ENCODE results near the gene ZNF853. TPM values are rescaled to one million over a fixed set of nuclear protein-coding genes. Genes with fewer than 3 reads are reported as not detected.

The ZNF853 gene
- total and polyA plus RNA-seq, 2 experiments from 2014 or later = 8.0 to 9.8 TPM

GRCh38 chr7:6642239-6642839, 26.9 kb downstream of the ZNF853 start:
- Histone ChIP-seq H3K27ac (no peak overlapping the region), H2AFZ (no peak overlapping the region), H3K27me3 (no peaks in the 10 kb centered on the region), H3K9me2 (replicated peaks; ENCODE audit: insufficient read depth) (no peaks in the 10 kb centered on the region), H3K79me2 (peaks cover 34% of the 10 kb centered on the region), H3K4me1 (ENCODE audit: insufficient read depth) (peaks cover 7% of the 10 kb centered on the region), H4K20me1 (ENCODE audit: insufficient read depth, poor library complexity, severe bottlenecking) (peaks cover 6% of the 10 kb centered on the region), H3K36me3 (replicated peaks; ENCODE audit: insufficient read depth, low read depth) (no peaks in the 10 kb centered on the region), H3K4me3 (no peak overlapping the region), H3K4me2 (no peak overlapping the region), H3K9me3 (ENCODE audit: low read depth) (no peaks in the 10 kb centered on the region)
- DNase-seq (ENCODE audit: low spot score) = no peak
- whole genome bisulfite sequencing (ENCODE audit: low lambda C conversion rate, missing lambda C conversion rate) = 96% methylated on average over 23 of the region's 24 CpGs
- TF ChIP-seq CTCF (IDR thresholded peaks at IDR 0.05; ENCODE audit: poor library complexity) = no peak
- no peak for TF ChIP-seq EZH2 (IDR thresholded peaks at IDR 0.05; ENCODE audit: borderline replicate concordance)
- TF ChIP-seq EZH2phosphoT487 (IDR thresholded peaks at IDR 0.05; ENCODE audit: low read depth, severe bottlenecking, unreplicated experiment) = no peak

DNA sequence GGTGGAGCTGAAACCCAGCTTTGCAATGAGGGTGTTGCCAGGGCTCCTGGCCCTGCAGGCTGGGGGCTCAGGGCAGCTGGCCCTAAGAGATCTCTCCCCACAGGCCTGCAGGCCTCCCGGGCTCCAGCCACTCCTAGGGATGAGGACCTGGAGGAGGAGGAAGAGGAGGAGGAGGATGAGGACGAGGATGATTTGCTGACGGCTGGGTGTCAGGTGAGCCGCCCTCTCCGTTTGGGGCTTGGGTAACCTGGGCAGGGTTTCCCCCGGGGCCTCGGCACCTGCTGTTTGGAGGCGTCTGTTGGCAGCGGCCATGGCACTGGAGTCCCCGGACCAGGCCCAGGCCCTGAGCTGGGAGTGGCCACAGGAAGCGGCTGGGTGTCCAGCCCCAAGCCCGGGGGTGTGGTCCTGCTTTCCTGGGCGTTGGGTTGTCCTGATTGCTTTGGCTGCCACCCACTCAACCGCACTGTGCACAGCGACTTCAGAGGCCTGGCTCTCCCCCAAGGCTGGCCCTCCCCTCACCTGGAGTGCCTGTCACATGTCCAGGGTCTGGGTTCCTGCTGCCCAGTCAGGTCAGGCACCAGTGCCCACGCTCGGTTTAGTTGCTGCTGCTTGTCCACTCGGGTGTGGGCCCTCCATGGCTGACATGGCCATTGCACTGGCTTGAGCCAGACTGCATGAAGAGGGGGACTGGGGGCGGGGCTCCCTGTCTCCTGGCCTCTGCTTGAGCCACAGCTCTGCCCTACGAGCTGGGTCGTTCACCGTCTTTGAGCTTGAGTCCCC, 27.6 kb downstream of the ZNF853 start:
- Histone ChIP-seq H3K27me3 (no peaks in the 10 kb centered on the region), H3K36me3 (replicated peaks; ENCODE audit: insufficient read depth, low read depth) (no peaks in the 10 kb centered on the region), H3K4me2 (no peak overlapping the region), H3K9me2 (replicated peaks; ENCODE audit: insufficient read depth) (no peaks in the 10 kb centered on the region), H3K4me3 (no peak overlapping the region), H3K4me1 (ENCODE audit: insufficient read depth) (peaks cover 5% of the 10 kb centered on the region), H3K9me3 (ENCODE audit: low read depth) (no peaks in the 10 kb centered on the region), H3K27ac (no peak overlapping the region), H3K79me2 (peaks cover 28% of the 10 kb centered on the region), H4K20me1 (ENCODE audit: insufficient read depth, poor library complexity, severe bottlenecking) (peaks cover 6% of the 10 kb centered on the region), H2AFZ (no peak overlapping the region)
- DNase-seq (ENCODE audit: low spot score) = no peak
- TF ChIP-seq EZH2 (IDR thresholded peaks at IDR 0.05; ENCODE audit: borderline replicate concordance) = no peak
- no peak for TF ChIP-seq CTCF (IDR thresholded peaks at IDR 0.05; ENCODE audit: poor library complexity)
- no peak for TF ChIP-seq EZH2phosphoT487 (IDR thresholded peaks at IDR 0.05; ENCODE audit: low read depth, severe bottlenecking, unreplicated experiment)
- 96% methylated on average over 20 of the region's 22 CpGs for WGBS (ENCODE audit: low lambda C conversion rate, missing lambda C conversion rate)

DNA sequence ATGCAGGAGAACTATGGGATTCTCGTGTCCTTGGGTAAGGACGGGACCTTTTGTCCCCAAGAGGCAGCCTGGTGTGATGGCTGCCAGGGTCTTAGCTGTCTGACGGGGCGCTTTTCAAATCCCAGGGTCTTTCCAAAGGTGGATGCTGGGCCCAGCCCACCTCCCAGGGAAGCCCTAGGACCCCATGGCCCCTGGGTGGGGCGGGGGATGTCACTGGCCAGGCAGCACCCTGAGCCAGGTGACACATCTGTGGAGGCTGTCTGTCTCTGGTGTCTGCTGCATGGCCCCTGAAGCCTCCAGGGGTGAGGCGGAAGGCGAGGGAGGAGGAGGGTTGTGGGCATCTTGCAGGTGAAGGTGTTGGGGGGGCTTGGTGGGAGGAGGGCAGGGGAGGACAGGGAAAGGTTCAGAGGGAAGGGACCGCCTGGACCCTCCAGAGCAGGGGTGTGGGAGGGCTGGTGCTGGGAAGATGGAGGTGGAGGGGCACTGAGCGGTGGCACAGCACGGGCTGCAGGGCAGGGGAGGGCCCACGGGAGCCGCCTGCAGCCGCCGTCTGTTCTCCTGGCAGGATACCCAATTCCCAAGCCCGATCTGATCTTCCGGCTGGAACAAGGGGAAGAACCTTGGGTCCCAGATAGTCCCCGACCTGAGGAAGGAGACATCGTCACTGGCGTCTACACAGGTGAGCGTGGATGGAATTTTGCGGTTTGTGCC, 28.7 kb downstream of the ZNF853 start:
- no peak overlapping the region for H3K27ac ChIP-seq
- no peak overlapping the region for H3K4me2 ChIP-seq
- H3K9me2 ChIP-seq (replicated peaks; ENCODE audit: insufficient read depth) = no peaks in the 10 kb centered on the region
- WGBS (ENCODE audit: low lambda C conversion rate, missing lambda C conversion rate) = 100% methylated on average over 17 of the region's 21 CpGs
- no peaks in the 10 kb centered on the region for H3K4me1 ChIP-seq (ENCODE audit: insufficient read depth)
- H4K20me1 ChIP-seq (ENCODE audit: insufficient read depth, poor library complexity, severe bottlenecking) = peaks cover 3% of the 10 kb centered on the region
- no peak overlapping the region for H2AFZ ChIP-seq
- no peak for TF ChIP-seq EZH2phosphoT487 (IDR thresholded peaks at IDR 0.05; ENCODE audit: low read depth, severe bottlenecking, unreplicated experiment)
- no peak for TF ChIP-seq CTCF (IDR thresholded peaks at IDR 0.05; ENCODE audit: poor library complexity)
- TF ChIP-seq EZH2 (IDR thresholded peaks at IDR 0.05; ENCODE audit: borderline replicate concordance) = no peak
- H3K79me2 ChIP-seq = peaks cover 18% of the 10 kb centered on the region
- no peaks in the 10 kb centered on the region for H3K27me3 ChIP-seq
- H3K36me3 ChIP-seq (replicated peaks; ENCODE audit: insufficient read depth, low read depth) = no peaks in the 10 kb centered on the region
- DNase-seq (ENCODE audit: low spot score) = no peak
- no peaks in the 10 kb centered on the region for H3K9me3 ChIP-seq (ENCODE audit: low read depth)
- no peak overlapping the region for H3K4me3 ChIP-seq

Data from hepatocyte (in vitro differentiated cells).